A549 (cell line): Measurements from ENCODE around the gene XYLT1. TPM values are rescaled to one million over a fixed set of nuclear protein-coding genes. Genes with fewer than 3 reads are reported as not detected.

ENCODE experiments used
- ATAC-seq, 2 experiments: fragments of 200-7000 bp in 1 of 2; fragments of >200 bp in 1 of 2; cut with Nextera tagmentation in 1 of 2; cut with Tn5 transposase in 1 of 2; 3 replicates each; pipeline versions ENCODE4 v1.8.0 to v1.9.1; 2018 to 2020; ENCODE audit warnings: mild to moderate bottlenecking in 1 of 2, moderate library complexity in 1 of 2
- CTCF ChIA-PET: fragments of 300-600 bp; sonication (Branson Sonifier 250); formaldehyde crosslinking; extraction: SDS; loops from one replicate; lab custom pipeline; 2021; ENCODE audit warnings: antibody characterized with exemption, inconsistent platforms; lab: Yijun Ruan, JAX
- POLR2A ChIA-PET: fragments of 350-600 bp; formaldehyde crosslinking; extraction: SDS; loops from one replicate; lab custom pipeline; 2021; ENCODE audit warnings: antibody characterized with exemption, inconsistent platforms; lab: Yijun Ruan, JAX
- DNase-seq, 2 experiments: peaks; one replicate each; pipeline versions ENCODE4 v3.0.0 to v3.0.0-alpha.2; 2011 to 2016; ENCODE audit warnings: low read depth in 1 of 2, low spot score in 1 of 2
- FAIRE-seq: peaks from 2 replicates; lab custom pipeline; 2011; peaks lifted over from hg19 to GRCh38; lab: Jason Lieb, UNC
- H3K27ac ChIP-seq, 2 experiments: fragments of >200 bp; sonication (Bioruptor Twin); formaldehyde crosslinking; 3 replicates each; pipeline ENCODE4 v1.5.1; 2016 to 2017
- H3K4me1 ChIP-seq: fragments of >200 bp; sonication (Bioruptor Twin); formaldehyde crosslinking; 3 replicates; pipeline ENCODE4 v1.6.1; 2016
- H3K4me2 ChIP-seq: fragments of >200 bp; sonication (Bioruptor Twin); formaldehyde crosslinking; 3 replicates; pipeline ENCODE4 v1.6.1; 2016
- H3K4me3 ChIP-seq: fragments of >200 bp; sonication (Bioruptor Twin); formaldehyde crosslinking; 3 replicates; pipeline ENCODE4 v1.5.1; 2016
- H3K9me3 ChIP-seq: fragments of >200 bp; sonication (Bioruptor Twin); formaldehyde crosslinking; 3 replicates; pipeline ENCODE4 v1.6.1; 2016
- BCL3 ChIP-seq: fragments of >200 bp; sonication (Bioruptor Twin); formaldehyde crosslinking; IDR thresholded peaks from 3 replicates; pipeline ENCODE4 v1.6.1; 2016
- BHLHE40 ChIP-seq: IDR thresholded peaks from 2 replicates; pipeline ENCODE4 v1.6.1; 2012; ENCODE audit warnings: low read depth, low read length, inconsistent platforms
- CTCF ChIP-seq: fragments of >200 bp; sonication (Bioruptor Twin); formaldehyde crosslinking; IDR thresholded peaks from 3 replicates; pipeline ENCODE4 v1.5.1; 2016
- E2F6 ChIP-seq: IDR thresholded peaks from 2 replicates; pipeline ENCODE4 v1.6.1; 2012; ENCODE audit warnings: low read depth, borderline replicate concordance
- EHMT2 ChIP-seq: fragments of 200-600 bp; sonication (generic); IDR thresholded peaks from 2 replicates; pipeline ENCODE4 v1.6.1; 2016; ENCODE audit warnings: antibody characterized with exemption, low read depth, mild to moderate bottlenecking, moderate library complexity
- HOXB13 ChIP-seq: fragments of 250-450 bp; sonication (Bioruptor Pico); IDR thresholded peaks from 2 replicates; pipeline ENCODE4 v1.5.0; 2020; ENCODE audit warnings: low read depth, mild to moderate bottlenecking, moderate library complexity
- MAX ChIP-seq: IDR thresholded peaks from 2 replicates; pipeline ENCODE4 v1.6.1; 2012
- MAZ ChIP-seq: fragments of 150-350 bp; IDR thresholded peaks from 2 replicates; pipeline ENCODE4 v1.6.1; 2014; ENCODE audit warnings: antibody characterized with exemption, low read depth, low read length, borderline replicate concordance
- POLR2A ChIP-seq: IDR thresholded peaks from 2 replicates; pipeline ENCODE4 v1.6.1; 2012; ENCODE audit warnings: mild to moderate bottlenecking, low read length
- REST ChIP-seq: fragments of 200-600 bp; sonication (generic); IDR thresholded peaks from 2 replicates; pipeline ENCODE4 v1.6.1; 2016; ENCODE audit warnings: antibody characterized with exemption, mild to moderate bottlenecking, moderate library complexity
- RFX5 ChIP-seq: fragments of 450-650 bp; IDR thresholded peaks from 2 replicates; pipeline ENCODE4 v1.7.1; 2014; ENCODE audit warnings: antibody characterized with exemption, mild to moderate bottlenecking, moderate library complexity
- RNF2 ChIP-seq: fragments of 200-600 bp; sonication (generic); IDR thresholded peaks from 2 replicates; pipeline ENCODE4 v1.6.1; 2016; ENCODE audit warnings: low read depth, mild to moderate bottlenecking, antibody characterized with exemption, moderate library complexity, borderline replicate concordance
- SREBF2 ChIP-seq: fragments of 450-650 bp; IDR thresholded peaks from 2 replicates; pipeline ENCODE4 v1.6.1; 2014; ENCODE audit warnings: mild to moderate bottlenecking, moderate library complexity
- TFCP2L1 ChIP-seq: fragments of 250-450 bp; sonication (Bioruptor Pico); IDR thresholded peaks from 2 replicates; pipeline ENCODE4 v1.5.0; 2021; ENCODE audit warnings: mild to moderate bottlenecking
- USF2 ChIP-seq: fragments of 450-650 bp; IDR thresholded peaks from 2 replicates; pipeline ENCODE4 v1.6.1; 2014; ENCODE audit warnings: antibody characterized with exemption
- ZC3H11A ChIP-seq: fragments of 450-650 bp; IDR thresholded peaks from 2 replicates; pipeline ENCODE4 v1.6.1; 2014; ENCODE audit warnings: antibody characterized with exemption, mild to moderate bottlenecking
- ZFP36 ChIP-seq: fragments of 450-650 bp; IDR thresholded peaks from 2 replicates; pipeline ENCODE4 v1.6.1; 2014; ENCODE audit warnings: borderline replicate concordance; ENCODE audit not compliant: partially characterized antibody
- ZSCAN20 ChIP-seq: fragments of 250-450 bp; sonication (Bioruptor Pico); IDR thresholded peaks from 2 replicates; pipeline ENCODE4 v1.8.0; 2022; ENCODE audit warnings: mild to moderate bottlenecking, moderate library complexity
- WGBS: methylation state at CpG from one replicate; pipeline ENCODE4 v1.1.6; 2017; ENCODE audit errors: missing lambda C conversion rate; 5-methylcytosine and 5-hydroxymethylcytosine counted together
- polyA plus RNA-seq, 4 experiments: library from polyadenylated mRNA; depleted of rRNA in 3 of 4; stranded (reverse); fragments of >200 nt; fragmentation: RNase III in 1 of 4; extraction: RNeasy Plus Mini Kit Qiagen cat#74134 plus additional on column Dnase treatment in 1 of 4; gene quantifications; 2 replicates in 3 of 4; 3 replicates in 1 of 4; pipeline ENCODE4 v1.2.3, GENCODE V29; 2011 to 2017

Gene XYLT1
- polyA plus RNA-seq, 2 of the 4 experiments (the other 2 are of a cell fraction), result 0.78 to 0.88 TPM

GRCh38 chr16:17346621-17347569 lies 123.9 kb downstream of the XYLT1 start (continued):
- TF ChIP-seq MAX (no peak), RNF2 (no peak), REST (no peak)

- DNase-seq (no peak), ATAC-seq (no peak)
- CTCF ChIA-PET, result no interaction called here
- H3K9me3 ChIP-seq, result no peaks in the 10 kb centered on the region
- POLR2A ChIA-PET, result no interaction called here
- 16% methylated on average over 5 of the region's 5 CpGs for WGBS
- no peak for TF ChIP-seq BHLHE40
- TF ChIP-seq BCL3, result no peak
- no peak for TF ChIP-seq HOXB13 (CRISPR knock-in tag)
- TF ChIP-seq ZSCAN20 (CRISPR knock-in tag), result no peak
- TF ChIP-seq RFX5, result no peak
- no peak for TF ChIP-seq USF2
- TF ChIP-seq ZFP36, result no peak
- no peak for TF ChIP-seq MAZ
- no peak for TF ChIP-seq ZC3H11A
- TF ChIP-seq E2F6, result no peak
- no peak for TF ChIP-seq TFCP2L1 (CRISPR knock-in tag)
- no peak for TF ChIP-seq SREBF2
- no peak for TF ChIP-seq CTCF
- no peak for TF ChIP-seq EHMT2
- TF ChIP-seq POLR2A, result no peak
- TF ChIP-seq, all 56 proteins: peak for 0
- no peak for FAIRE-seq
- no peak overlapping the region for H3K4me3 ChIP-seq
- no peak overlapping the region for H3K4me2 ChIP-seq
- H3K4me1 ChIP-seq, result no peaks in the 10 kb centered on the region
- no peak overlapping the region for H3K27ac ChIP-seq
Measured at GRCh38 chr16:17345043-17345442, 125.7 kb downstream of the XYLT1 start.
